Pancreas (tissue), 10 donors: Measurements from ENCODE around the gene CALN1. TPM values are rescaled to one million over a fixed set of nuclear protein-coding genes. Genes with fewer than 3 reads are reported as not detected.

Experiments
- ATAC-seq, 4 donors: fragments of 200-7000 bp; cut with Tn5 transposase; one replicate each; pipeline versions ENCODE4 v1.8.0 to v1.9.1; 2020; ENCODE audit warnings: mild to moderate bottlenecking in 4 of 4, moderate library complexity in 4 of 4
- DNase-seq, 6 donors: peaks; one replicate each; pipeline ENCODE4 v3.0.0-alpha.2; 2020
- FAIRE-seq: peaks from 2 replicates; lab custom pipeline; 2012; peaks lifted over from hg19 to GRCh38; lab: Jason Lieb, UNC
- H3K27ac ChIP-seq, 4 donors: fragments of 200-600 bp; sonication (generic); 1 replicate in 3 of 4; 2 replicates in 1 of 4; pipeline versions ENCODE4 v1.5.0 to v1.8.0; 2020
- H3K27me3 ChIP-seq, 4 donors: fragments of 200-600 bp; one replicate each; pipeline ENCODE4 v1.8.0; 2021
- H3K36me3 ChIP-seq, 3 donors: fragments of 200-600 bp; sonication (generic) in 1 of 3; one replicate each; pipeline versions ENCODE4 v1.5.0 to v1.8.0; 2020 to 2021
- H3K4me1 ChIP-seq, 3 donors: fragments of 200-600 bp; one replicate each; pipeline ENCODE4 v1.8.0; 2021
- H3K4me3 ChIP-seq, 4 donors: fragments of 200-600 bp; sonication (generic) in 2 of 4; one replicate each; pipeline versions ENCODE4 v1.5.0 to v1.8.0; 2020 to 2021
- H3K9me3 ChIP-seq, 4 donors: fragments of 200-600 bp; one replicate each; pipeline ENCODE4 v1.8.0; 2021
- WGBS, 2 donors: extraction: QIAGEN DNeasy Blood & Tissue Kit; methylation state at CpG; one replicate each; pipeline ENCODE4 v1.1.7; 2013; 5-methylcytosine and 5-hydroxymethylcytosine counted together
- intact Hi-C, 3 donors: fragments of 100-400 bp; cut with DNase I; formaldehyde crosslinking; loops; one replicate each; pipeline versions ENCODE4 v1.11.1 to v1.14.2; 2022
- polyA plus RNA-seq, 2 donors: library from polyadenylated mRNA; stranded (reverse); fragments of 200-250 nt; gene quantifications; one replicate each; pipeline ENCODE4 v1.2.3, GENCODE V29; 2013
- total RNA-seq, 6 donors: library from RNA; stranded (reverse); fragmentation: NEBNext Ultra II Directional in 4 of 6; extraction: Animal tissue kit (Norgen Biotek cat#: 25700) in 4 of 6; gene quantifications; one replicate each; pipeline versions ENCODE4 v1.2.1 to v1.2.4, GENCODE V29; 2021 to 2023
- TF ChIP-seq, protein P1 (sequence below), 4 donors: fragments of 200-600 bp; sonication (generic) in 3 of 4; IDR thresholded peaks; one replicate each; pipeline versions ENCODE4 v1.5.0 to v1.8.0; 2021; ENCODE audit warnings: antibody characterized with exemption in 4 of 4
- donor health status: healthy with polysubstance abuse.
- donor health status: DM: no; HTN: no; CAD: no; lungs with moderate emphysema.
- donor health status: DM: no; HTN: no; CAD: no.
- donor health status: control.
- donor health status: control.
- donor health status: Bipolar disorder and iron deficiency.
- donor health status: DM: yes; HTN: yes; CAD: no.
- donor health status: DM: no; HTN: no; CAD: no.
- donor health status: DM: no; HTN: no; CAD: no.
- donor health status: DM: yes; HTN: yes; CAD: no.

CALN1 gene
- total and polyA plus RNA-seq, 8 donors, result 0.39 to 18.4 (median 1.5) TPM

- Histone ChIP-seq H3K4me1 (no peaks in the 10 kb centered on the region), H3K27ac (no peak overlapping the region), H3K36me3 (no peaks in the 10 kb centered on the region), H3K27me3 (no peaks in the 10 kb centered on the region), H3K4me3 (no peak overlapping the region), H3K9me3 (no peaks in the 10 kb centered on the region)
- no peak for FAIRE-seq
- no peak for ATAC-seq
- intact Hi-C loops, result no loop called here
- TF ChIP-seq, protein P1, sequence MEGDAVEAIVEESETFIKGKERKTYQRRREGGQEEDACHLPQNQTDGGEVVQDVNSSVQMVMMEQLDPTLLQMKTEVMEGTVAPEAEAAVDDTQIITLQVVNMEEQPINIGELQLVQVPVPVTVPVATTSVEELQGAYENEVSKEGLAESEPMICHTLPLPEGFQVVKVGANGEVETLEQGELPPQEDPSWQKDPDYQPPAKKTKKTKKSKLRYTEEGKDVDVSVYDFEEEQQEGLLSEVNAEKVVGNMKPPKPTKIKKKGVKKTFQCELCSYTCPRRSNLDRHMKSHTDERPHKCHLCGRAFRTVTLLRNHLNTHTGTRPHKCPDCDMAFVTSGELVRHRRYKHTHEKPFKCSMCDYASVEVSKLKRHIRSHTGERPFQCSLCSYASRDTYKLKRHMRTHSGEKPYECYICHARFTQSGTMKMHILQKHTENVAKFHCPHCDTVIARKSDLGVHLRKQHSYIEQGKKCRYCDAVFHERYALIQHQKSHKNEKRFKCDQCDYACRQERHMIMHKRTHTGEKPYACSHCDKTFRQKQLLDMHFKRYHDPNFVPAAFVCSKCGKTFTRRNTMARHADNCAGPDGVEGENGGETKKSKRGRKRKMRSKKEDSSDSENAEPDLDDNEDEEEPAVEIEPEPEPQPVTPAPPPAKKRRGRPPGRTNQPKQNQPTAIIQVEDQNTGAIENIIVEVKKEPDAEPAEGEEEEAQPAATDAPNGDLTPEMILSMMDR (IDR thresholded peaks at IDR 0.05), result no peak
- no peak for DNase-seq
- 69 to 82% methylated on average over 2 of the region's 2 CpGs for WGBS, 2 donors
Observed at GRCh38 chr7:71996141-71996540, 416.0 kb downstream of the CALN1 start.

DNA sequence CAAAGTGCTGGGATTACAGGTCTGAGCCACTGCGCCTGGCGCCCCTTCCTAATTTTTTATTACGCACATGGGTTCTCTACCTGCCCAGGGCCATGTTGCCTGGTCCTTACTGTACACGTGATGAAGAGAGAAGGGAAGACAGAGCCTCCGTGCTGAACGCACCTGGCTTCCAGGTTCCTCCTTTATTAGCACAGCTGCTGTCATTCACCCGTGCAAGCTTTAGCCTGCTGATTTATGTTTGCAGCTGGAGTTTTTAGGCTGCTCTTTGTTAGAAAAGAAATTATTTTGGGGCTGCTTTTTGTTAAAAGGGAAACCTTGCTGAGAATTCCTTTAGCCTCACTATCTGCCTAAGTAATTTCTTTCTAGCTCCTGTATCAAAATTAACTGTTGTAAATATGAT lies 417.0 kb downstream of the CALN1 start:
- Histone ChIP-seq H3K27ac (no peak overlapping the region), H3K9me3 (no peaks in the 10 kb centered on the region), H3K27me3 (no peaks in the 10 kb centered on the region), H3K4me3 (no peak overlapping the region), H3K4me1 (no peaks in the 10 kb centered on the region), H3K36me3 (no peaks in the 10 kb centered on the region)
- ATAC-seq, result no peak
- DNase-seq, result no peak
- 68 to 69% methylated on average over 7 of the region's 7 CpGs for WGBS, 2 donors
- TF ChIP-seq, protein P1 (IDR thresholded peaks at IDR 0.05), result no peak
- FAIRE-seq, result no peak
- intact Hi-C loops, result no loop called here

- DNase-seq (no peak), ATAC-seq (no peak), FAIRE-seq (no peak)
- Histone ChIP-seq H3K4me3 (no peak overlapping the region), H3K9me3 (no peaks in the 10 kb centered on the region), H3K36me3 (no peaks in the 10 kb centered on the region), H3K27ac (no peak overlapping the region), H3K27me3 (no peaks in the 10 kb centered on the region), H3K4me1 (no peaks in the 10 kb centered on the region)
- intact Hi-C loops, result no loop called here
- TF ChIP-seq, protein P1 (IDR thresholded peaks at IDR 0.05), result no peak
Observed at GRCh38 chr7:71991586-71991985, 420.6 kb downstream of the CALN1 start.

DNA sequence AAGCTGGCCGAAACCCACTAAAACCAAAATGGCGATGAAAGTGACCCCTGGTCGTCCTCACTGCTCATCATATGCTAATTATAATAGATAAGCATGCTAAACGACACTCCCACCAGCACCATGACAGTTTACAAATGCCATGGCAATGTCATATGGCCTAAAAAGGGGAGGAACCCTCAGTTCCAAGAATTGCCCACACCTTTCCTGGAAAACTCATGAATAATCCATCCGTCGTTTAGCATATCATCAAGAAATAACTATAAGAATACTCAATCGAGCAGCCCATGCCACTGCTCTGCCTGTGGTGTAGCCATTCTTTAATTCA lies 422.0 kb downstream of the CALN1 start:
- Histone ChIP-seq H3K9me3 (no peaks in the 10 kb centered on the region), H3K36me3 (no peaks in the 10 kb centered on the region), H3K27ac (no peak overlapping the region), H3K27me3 (no peaks in the 10 kb centered on the region), H3K4me1 (no peaks in the 10 kb centered on the region), H3K4me3 (no peak overlapping the region)
- DNase-seq (no peak), ATAC-seq (no peak), FAIRE-seq (no peak)
- 74 to 80% methylated on average over 7 of the region's 7 CpGs for WGBS, 2 donors
- TF ChIP-seq, protein P1 (IDR thresholded peaks at IDR 0.05), result no peak
- intact Hi-C loops, result no loop called here

DNA sequence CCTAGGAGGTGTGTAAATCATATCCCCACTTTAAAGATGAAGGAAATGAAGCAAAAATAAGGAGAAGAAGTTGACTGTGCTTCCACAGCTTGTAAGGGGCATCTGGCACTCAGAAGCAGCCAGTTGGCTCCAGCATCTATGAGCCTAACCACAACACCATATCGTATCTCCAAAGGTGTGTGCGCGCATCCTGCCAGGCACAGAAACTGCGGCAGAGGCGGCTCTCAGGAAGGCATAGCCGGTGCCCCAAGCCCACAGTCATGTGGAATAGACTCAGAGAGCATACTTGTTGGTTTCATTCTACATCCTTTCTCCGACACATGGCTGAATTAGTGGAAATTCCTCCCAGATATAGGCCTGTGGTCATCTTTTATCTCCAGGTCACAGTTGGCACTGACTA lies 423.9 kb downstream of the CALN1 start:
- Histone ChIP-seq H3K4me1 (no peaks in the 10 kb centered on the region), H3K4me3 (no peak overlapping the region), H3K9me3 (no peaks in the 10 kb centered on the region), H3K36me3 (no peaks in the 10 kb centered on the region), H3K27ac (no peak overlapping the region), H3K27me3 (no peaks in the 10 kb centered on the region)
- ATAC-seq (no peak), DNase-seq (no peak), FAIRE-seq (no peak)
- WGBS, 2 donors, result 88 to 94% methylated on average over 7 of the region's 7 CpGs
- TF ChIP-seq, protein P1 (IDR thresholded peaks at IDR 0.05), result no peak
- intact Hi-C loops, result no loop called here
